WTC11 (cell line): Measurements from ENCODE around the gene KIAA1671.

Experiments used
- ELF4 ChIP-seq: sonication (generic); formaldehyde crosslinking; IDR thresholded peaks from 2 replicates; pipeline ENCODE4 v1.8.1; 2022; ENCODE audit warnings: low read depth, mild to moderate bottlenecking, moderate library complexity, missing genetic modification reagents
- FOXJ3 ChIP-seq: sonication (generic); formaldehyde crosslinking; IDR thresholded peaks from 2 replicates; pipeline ENCODE4 v1.9.0; 2021; ENCODE audit warnings: missing genetic modification reagents, mild to moderate bottlenecking, borderline replicate concordance
- ZNF219 ChIP-seq: sonication (generic); formaldehyde crosslinking; IDR thresholded peaks from 2 replicates; pipeline ENCODE4 v1.8.0; 2023; ENCODE audit warnings: missing genetic modification reagents, mild to moderate bottlenecking, borderline replicate concordance
- ZNF423 ChIP-seq: fragments of 250-450 bp; sonication (Bioruptor Pico); IDR thresholded peaks from 2 replicates; pipeline ENCODE4 v2.1.2; 2022; ENCODE audit warnings: mild to moderate bottlenecking, moderate library complexity
- TF ChIP-seq, protein P1 (sequence below): fragments of 200-600 bp; IDR thresholded peaks from 2 replicates; pipeline ENCODE4 v1.8.0; 2022; ENCODE audit warnings: antibody characterized with exemption
- TF ChIP-seq, protein P2 (sequence below): fragments of 250-450 bp; sonication (Bioruptor Pico); IDR thresholded peaks from 2 replicates; pipeline ENCODE4 v1.9.0; 2021; ENCODE audit warnings: mild to moderate bottlenecking
- TF ChIP-seq, protein P3 (sequence below): sonication (generic); formaldehyde crosslinking; IDR thresholded peaks from 2 replicates; pipeline ENCODE4 v1.8.1; 2022; ENCODE audit warnings: low read depth, missing genetic modification reagents, borderline replicate concordance
- TF ChIP-seq, protein P4 (sequence below): sonication (generic); formaldehyde crosslinking; IDR thresholded peaks from 2 replicates; pipeline ENCODE4 v1.8.1; 2022; ENCODE audit warnings: mild to moderate bottlenecking, moderate library complexity, missing genetic modification reagents
- TF ChIP-seq, protein P5 (sequence below): sonication (generic); formaldehyde crosslinking; IDR thresholded peaks from 2 replicates; pipeline ENCODE4 v1.8.0; 2022; ENCODE audit warnings: mild to moderate bottlenecking, missing genetic modification reagents
- TF ChIP-seq, protein P6 (sequence below): sonication (generic); formaldehyde crosslinking; IDR thresholded peaks from 2 replicates; pipeline ENCODE4 v1.8.0; 2022; ENCODE audit warnings: mild to moderate bottlenecking, missing genetic modification reagents
- TF ChIP-seq, protein P7 (sequence below): fragments of 250-450 bp; sonication (Bioruptor Pico); IDR thresholded peaks from 2 replicates; pipeline ENCODE4 v1.9.0; 2021; ENCODE audit warnings: mild to moderate bottlenecking
- TF ChIP-seq, protein P8 (sequence below): sonication (generic); formaldehyde crosslinking; IDR thresholded peaks from 2 replicates; pipeline ENCODE4 v1.8.1; 2023; ENCODE audit warnings: mild to moderate bottlenecking, missing genetic modification reagents, moderate library complexity
- TF ChIP-seq, protein P9 (sequence below): sonication (generic); formaldehyde crosslinking; IDR thresholded peaks from 2 replicates; pipeline ENCODE4 v1.8.1; 2022; ENCODE audit warnings: low read depth, mild to moderate bottlenecking, moderate library complexity, missing genetic modification reagents, borderline replicate concordance

DNA sequence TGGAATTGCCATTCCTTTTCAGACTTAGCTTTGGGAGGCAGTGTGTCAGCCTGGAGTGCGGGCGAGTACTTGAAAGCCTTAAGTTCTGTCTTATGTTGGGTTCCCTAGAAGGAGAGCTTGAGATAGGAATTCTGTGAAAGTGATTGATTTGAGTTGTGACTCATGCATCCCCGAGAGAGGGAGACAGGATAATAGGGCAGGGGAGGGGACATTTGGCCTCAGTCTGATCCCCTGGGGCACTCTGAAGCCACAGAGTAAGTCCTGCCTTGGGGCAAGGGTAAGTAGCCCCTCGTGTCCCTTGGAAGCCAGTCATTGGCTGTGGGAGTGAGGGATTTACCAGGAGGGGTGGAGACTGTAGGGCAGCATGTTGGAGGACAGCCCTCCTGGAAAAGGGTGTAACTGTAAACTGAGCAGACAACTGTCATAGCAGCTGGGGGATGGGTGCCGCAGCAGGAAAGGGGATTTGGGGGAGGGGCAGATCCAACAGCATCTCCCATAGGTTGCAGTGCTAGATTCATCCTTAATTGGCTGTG lies 44.0 kb downstream of the KIAA1671 start:
- TF ChIP-seq, protein P1, sequence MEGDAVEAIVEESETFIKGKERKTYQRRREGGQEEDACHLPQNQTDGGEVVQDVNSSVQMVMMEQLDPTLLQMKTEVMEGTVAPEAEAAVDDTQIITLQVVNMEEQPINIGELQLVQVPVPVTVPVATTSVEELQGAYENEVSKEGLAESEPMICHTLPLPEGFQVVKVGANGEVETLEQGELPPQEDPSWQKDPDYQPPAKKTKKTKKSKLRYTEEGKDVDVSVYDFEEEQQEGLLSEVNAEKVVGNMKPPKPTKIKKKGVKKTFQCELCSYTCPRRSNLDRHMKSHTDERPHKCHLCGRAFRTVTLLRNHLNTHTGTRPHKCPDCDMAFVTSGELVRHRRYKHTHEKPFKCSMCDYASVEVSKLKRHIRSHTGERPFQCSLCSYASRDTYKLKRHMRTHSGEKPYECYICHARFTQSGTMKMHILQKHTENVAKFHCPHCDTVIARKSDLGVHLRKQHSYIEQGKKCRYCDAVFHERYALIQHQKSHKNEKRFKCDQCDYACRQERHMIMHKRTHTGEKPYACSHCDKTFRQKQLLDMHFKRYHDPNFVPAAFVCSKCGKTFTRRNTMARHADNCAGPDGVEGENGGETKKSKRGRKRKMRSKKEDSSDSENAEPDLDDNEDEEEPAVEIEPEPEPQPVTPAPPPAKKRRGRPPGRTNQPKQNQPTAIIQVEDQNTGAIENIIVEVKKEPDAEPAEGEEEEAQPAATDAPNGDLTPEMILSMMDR: no peak
- TF ChIP-seq, protein P2, sequence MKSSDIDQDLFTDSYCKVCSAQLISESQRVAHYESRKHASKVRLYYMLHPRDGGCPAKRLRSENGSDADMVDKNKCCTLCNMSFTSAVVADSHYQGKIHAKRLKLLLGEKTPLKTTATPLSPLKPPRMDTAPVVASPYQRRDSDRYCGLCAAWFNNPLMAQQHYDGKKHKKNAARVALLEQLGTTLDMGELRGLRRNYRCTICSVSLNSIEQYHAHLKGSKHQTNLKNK: no peak
- TF ChIP-seq ZNF219 (CRISPR knock-in tag) (no peak), FOXJ3 (no peak), ELF4 (CRISPR knock-in tag) (no peak), ZNF423 (CRISPR knock-in tag) (no peak)
- TF ChIP-seq, protein P3, sequence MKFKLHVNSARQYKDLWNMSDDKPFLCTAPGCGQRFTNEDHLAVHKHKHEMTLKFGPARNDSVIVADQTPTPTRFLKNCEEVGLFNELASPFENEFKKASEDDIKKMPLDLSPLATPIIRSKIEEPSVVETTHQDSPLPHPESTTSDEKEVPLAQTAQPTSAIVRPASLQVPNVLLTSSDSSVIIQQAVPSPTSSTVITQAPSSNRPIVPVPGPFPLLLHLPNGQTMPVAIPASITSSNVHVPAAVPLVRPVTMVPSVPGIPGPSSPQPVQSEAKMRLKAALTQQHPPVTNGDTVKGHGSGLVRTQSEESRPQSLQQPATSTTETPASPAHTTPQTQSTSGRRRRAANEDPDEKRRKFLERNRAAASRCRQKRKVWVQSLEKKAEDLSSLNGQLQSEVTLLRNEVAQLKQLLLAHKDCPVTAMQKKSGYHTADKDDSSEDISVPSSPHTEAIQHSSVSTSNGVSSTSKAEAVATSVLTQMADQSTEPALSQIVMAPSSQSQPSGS: no peak
- TF ChIP-seq, protein P4, sequence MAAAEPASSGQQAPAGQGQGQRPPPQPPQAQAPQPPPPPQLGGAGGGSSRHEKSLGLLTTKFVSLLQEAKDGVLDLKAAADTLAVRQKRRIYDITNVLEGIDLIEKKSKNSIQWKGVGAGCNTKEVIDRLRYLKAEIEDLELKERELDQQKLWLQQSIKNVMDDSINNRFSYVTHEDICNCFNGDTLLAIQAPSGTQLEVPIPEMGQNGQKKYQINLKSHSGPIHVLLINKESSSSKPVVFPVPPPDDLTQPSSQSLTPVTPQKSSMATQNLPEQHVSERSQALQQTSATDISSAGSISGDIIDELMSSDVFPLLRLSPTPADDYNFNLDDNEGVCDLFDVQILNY (CRISPR knock-in tag): no peak
- TF ChIP-seq, protein P5, sequence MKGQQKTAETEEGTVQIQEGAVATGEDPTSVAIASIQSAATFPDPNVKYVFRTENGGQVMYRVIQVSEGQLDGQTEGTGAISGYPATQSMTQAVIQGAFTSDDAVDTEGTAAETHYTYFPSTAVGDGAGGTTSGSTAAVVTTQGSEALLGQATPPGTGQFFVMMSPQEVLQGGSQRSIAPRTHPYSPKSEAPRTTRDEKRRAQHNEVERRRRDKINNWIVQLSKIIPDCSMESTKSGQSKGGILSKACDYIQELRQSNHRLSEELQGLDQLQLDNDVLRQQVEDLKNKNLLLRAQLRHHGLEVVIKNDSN (CRISPR knock-in tag): no peak
- TF ChIP-seq, protein P6, sequence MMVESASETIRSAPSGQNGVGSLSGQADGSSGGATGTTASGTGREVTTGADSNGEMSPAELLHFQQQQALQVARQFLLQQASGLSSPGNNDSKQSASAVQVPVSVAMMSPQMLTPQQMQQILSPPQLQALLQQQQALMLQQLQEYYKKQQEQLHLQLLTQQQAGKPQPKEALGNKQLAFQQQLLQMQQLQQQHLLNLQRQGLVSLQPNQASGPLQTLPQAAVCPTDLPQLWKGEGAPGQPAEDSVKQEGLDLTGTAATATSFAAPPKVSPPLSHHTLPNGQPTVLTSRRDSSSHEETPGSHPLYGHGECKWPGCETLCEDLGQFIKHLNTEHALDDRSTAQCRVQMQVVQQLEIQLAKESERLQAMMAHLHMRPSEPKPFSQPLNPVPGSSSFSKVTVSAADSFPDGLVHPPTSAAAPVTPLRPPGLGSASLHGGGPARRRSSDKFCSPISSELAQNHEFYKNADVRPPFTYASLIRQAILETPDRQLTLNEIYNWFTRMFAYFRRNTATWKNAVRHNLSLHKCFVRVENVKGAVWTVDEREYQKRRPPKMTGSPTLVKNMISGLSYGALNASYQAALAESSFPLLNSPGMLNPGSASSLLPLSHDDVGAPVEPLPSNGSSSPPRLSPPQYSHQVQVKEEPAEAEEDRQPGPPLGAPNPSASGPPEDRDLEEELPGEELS (CRISPR knock-in tag): no peak
- TF ChIP-seq, protein P7, sequence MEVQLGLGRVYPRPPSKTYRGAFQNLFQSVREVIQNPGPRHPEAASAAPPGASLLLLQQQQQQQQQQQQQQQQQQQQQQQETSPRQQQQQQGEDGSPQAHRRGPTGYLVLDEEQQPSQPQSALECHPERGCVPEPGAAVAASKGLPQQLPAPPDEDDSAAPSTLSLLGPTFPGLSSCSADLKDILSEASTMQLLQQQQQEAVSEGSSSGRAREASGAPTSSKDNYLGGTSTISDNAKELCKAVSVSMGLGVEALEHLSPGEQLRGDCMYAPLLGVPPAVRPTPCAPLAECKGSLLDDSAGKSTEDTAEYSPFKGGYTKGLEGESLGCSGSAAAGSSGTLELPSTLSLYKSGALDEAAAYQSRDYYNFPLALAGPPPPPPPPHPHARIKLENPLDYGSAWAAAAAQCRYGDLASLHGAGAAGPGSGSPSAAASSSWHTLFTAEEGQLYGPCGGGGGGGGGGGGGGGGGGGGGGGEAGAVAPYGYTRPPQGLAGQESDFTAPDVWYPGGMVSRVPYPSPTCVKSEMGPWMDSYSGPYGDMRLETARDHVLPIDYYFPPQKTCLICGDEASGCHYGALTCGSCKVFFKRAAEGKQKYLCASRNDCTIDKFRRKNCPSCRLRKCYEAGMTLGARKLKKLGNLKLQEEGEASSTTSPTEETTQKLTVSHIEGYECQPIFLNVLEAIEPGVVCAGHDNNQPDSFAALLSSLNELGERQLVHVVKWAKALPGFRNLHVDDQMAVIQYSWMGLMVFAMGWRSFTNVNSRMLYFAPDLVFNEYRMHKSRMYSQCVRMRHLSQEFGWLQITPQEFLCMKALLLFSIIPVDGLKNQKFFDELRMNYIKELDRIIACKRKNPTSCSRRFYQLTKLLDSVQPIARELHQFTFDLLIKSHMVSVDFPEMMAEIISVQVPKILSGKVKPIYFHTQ: no peak
- TF ChIP-seq, protein P8, sequence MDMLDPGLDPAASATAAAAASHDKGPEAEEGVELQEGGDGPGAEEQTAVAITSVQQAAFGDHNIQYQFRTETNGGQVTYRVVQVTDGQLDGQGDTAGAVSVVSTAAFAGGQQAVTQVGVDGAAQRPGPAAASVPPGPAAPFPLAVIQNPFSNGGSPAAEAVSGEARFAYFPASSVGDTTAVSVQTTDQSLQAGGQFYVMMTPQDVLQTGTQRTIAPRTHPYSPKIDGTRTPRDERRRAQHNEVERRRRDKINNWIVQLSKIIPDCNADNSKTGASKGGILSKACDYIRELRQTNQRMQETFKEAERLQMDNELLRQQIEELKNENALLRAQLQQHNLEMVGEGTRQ: 0 out of 2 replicates have a peak, but pooled peaks have one; percentile 25
- TF ChIP-seq, protein P9, sequence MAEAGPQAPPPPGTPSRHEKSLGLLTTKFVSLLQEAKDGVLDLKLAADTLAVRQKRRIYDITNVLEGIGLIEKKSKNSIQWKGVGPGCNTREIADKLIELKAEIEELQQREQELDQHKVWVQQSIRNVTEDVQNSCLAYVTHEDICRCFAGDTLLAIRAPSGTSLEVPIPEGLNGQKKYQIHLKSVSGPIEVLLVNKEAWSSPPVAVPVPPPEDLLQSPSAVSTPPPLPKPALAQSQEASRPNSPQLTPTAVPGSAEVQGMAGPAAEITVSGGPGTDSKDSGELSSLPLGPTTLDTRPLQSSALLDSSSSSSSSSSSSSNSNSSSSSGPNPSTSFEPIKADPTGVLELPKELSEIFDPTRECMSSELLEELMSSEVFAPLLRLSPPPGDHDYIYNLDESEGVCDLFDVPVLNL (CRISPR knock-in tag): no peak
